Liver (tissue), 3 donors: ENCODE data around the gene TUFT1.
"Not testable (repeated sequence)": the region's sequence is repeated elsewhere in the genome, so short reads cannot be mapped to it uniquely, and the experiment has no call there.

ENCODE experiments used
- FOXA2 ChIP-seq: IDR thresholded peaks from 2 replicates; pipeline ENCODE4 v1.6.1; 2016; ENCODE audit warnings: antibody characterized with exemption
- HNF4A ChIP-seq, 2 donors: conservative IDR thresholded peaks; 2 replicates each; pipeline ENCODE4 v1.6.1; 2016; ENCODE audit warnings: antibody characterized with exemption in 2 of 2, mild to moderate bottlenecking in 2 of 2
- JUND ChIP-seq, 2 donors: IDR thresholded peaks; 2 replicates each; pipeline ENCODE4 v1.6.1; 2016; ENCODE audit warnings: antibody characterized with exemption in 2 of 2
- MAX ChIP-seq: IDR thresholded peaks from 2 replicates; pipeline ENCODE4 v1.6.1; 2016; ENCODE audit warnings: antibody characterized with exemption
- NR2F2 ChIP-seq: IDR thresholded peaks from 2 replicates; pipeline ENCODE4 v1.6.1; 2016; ENCODE audit warnings: antibody characterized with exemption
- RAD21 ChIP-seq, 2 donors: IDR thresholded peaks; 2 replicates each; pipeline ENCODE4 v1.6.1; 2016; ENCODE audit warnings: antibody characterized with exemption in 2 of 2, mild to moderate bottlenecking in 2 of 2
- RXRA ChIP-seq, 2 donors: IDR thresholded peaks; 2 replicates each; pipeline ENCODE4 v1.6.1; 2017 to 2018; ENCODE audit warnings: antibody characterized with exemption in 2 of 2, mild to moderate bottlenecking in 1 of 2
- SP1 ChIP-seq: IDR thresholded peaks from 2 replicates; pipeline ENCODE4 v1.6.1; 2018; ENCODE audit warnings: antibody characterized with exemption, mild to moderate bottlenecking
- TAF1 ChIP-seq: conservative IDR thresholded peaks from 2 replicates; pipeline ENCODE4 v1.6.1; 2016; ENCODE audit warnings: antibody characterized with exemption, mild to moderate bottlenecking
- TF ChIP-seq, protein P1 (sequence below): fragments of 150-350 bp; IDR thresholded peaks from 2 replicates; pipeline ENCODE4 v1.5.1; 2017; ENCODE audit warnings: improper control_type of control experiment, low read depth, low read length; ENCODE audit not compliant: missing input control
- TF ChIP-seq, protein P2 (sequence below): IDR thresholded peaks from 2 replicates; pipeline ENCODE4 v1.6.1; 2016; ENCODE audit warnings: antibody characterized with exemption, mild to moderate bottlenecking
- TF ChIP-seq, protein P3 (sequence below): IDR thresholded peaks from 2 replicates; pipeline ENCODE4 v1.6.1; 2016; ENCODE audit warnings: antibody characterized with exemption
- TF ChIP-seq, protein P4 (sequence below): IDR thresholded peaks from 2 replicates; pipeline ENCODE4 v1.6.1; 2016; ENCODE audit warnings: antibody characterized with exemption
- donor health status: healthy.
- donor health status: healthy.

DNA sequence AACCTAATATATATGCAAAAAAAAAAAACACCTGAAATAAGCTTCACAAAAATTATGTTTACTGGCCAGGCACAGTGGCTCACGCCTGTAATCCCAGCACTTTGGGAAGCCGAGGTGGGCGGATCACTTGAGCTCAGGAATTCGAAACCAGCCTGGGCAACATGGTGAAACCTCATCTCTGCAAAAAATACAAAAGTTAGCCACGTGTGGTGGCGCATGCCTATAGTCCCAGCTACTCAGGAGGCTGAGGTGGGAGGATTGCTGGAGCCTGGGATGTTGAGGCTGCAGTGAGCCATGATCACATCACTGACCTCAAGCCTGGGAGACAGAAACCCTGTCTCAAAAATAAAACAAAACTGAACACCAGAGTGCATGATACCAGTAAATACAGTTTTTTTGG, 78.9 kb downstream of the TUFT1 start:
- not testable (repeated sequence) for TF ChIP-seq MAX; SP1; TAF1; RXRA (IDR thresholded peaks at IDR 0.05); JUND (IDR thresholded peaks at IDR 0.05); NR2F2; RAD21 (IDR thresholded peaks at IDR 0.05); FOXA2; HNF4A (conservative IDR thresholded peaks at IDR 0.05)
- TF ChIP-seq, protein P1, sequence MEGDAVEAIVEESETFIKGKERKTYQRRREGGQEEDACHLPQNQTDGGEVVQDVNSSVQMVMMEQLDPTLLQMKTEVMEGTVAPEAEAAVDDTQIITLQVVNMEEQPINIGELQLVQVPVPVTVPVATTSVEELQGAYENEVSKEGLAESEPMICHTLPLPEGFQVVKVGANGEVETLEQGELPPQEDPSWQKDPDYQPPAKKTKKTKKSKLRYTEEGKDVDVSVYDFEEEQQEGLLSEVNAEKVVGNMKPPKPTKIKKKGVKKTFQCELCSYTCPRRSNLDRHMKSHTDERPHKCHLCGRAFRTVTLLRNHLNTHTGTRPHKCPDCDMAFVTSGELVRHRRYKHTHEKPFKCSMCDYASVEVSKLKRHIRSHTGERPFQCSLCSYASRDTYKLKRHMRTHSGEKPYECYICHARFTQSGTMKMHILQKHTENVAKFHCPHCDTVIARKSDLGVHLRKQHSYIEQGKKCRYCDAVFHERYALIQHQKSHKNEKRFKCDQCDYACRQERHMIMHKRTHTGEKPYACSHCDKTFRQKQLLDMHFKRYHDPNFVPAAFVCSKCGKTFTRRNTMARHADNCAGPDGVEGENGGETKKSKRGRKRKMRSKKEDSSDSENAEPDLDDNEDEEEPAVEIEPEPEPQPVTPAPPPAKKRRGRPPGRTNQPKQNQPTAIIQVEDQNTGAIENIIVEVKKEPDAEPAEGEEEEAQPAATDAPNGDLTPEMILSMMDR = not testable (repeated sequence)
- TF ChIP-seq, protein P2, sequence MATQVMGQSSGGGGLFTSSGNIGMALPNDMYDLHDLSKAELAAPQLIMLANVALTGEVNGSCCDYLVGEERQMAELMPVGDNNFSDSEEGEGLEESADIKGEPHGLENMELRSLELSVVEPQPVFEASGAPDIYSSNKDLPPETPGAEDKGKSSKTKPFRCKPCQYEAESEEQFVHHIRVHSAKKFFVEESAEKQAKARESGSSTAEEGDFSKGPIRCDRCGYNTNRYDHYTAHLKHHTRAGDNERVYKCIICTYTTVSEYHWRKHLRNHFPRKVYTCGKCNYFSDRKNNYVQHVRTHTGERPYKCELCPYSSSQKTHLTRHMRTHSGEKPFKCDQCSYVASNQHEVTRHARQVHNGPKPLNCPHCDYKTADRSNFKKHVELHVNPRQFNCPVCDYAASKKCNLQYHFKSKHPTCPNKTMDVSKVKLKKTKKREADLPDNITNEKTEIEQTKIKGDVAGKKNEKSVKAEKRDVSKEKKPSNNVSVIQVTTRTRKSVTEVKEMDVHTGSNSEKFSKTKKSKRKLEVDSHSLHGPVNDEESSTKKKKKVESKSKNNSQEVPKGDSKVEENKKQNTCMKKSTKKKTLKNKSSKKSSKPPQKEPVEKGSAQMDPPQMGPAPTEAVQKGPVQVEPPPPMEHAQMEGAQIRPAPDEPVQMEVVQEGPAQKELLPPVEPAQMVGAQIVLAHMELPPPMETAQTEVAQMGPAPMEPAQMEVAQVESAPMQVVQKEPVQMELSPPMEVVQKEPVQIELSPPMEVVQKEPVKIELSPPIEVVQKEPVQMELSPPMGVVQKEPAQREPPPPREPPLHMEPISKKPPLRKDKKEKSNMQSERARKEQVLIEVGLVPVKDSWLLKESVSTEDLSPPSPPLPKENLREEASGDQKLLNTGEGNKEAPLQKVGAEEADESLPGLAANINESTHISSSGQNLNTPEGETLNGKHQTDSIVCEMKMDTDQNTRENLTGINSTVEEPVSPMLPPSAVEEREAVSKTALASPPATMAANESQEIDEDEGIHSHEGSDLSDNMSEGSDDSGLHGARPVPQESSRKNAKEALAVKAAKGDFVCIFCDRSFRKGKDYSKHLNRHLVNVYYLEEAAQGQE = not testable (repeated sequence)
- TF ChIP-seq, protein P3, sequence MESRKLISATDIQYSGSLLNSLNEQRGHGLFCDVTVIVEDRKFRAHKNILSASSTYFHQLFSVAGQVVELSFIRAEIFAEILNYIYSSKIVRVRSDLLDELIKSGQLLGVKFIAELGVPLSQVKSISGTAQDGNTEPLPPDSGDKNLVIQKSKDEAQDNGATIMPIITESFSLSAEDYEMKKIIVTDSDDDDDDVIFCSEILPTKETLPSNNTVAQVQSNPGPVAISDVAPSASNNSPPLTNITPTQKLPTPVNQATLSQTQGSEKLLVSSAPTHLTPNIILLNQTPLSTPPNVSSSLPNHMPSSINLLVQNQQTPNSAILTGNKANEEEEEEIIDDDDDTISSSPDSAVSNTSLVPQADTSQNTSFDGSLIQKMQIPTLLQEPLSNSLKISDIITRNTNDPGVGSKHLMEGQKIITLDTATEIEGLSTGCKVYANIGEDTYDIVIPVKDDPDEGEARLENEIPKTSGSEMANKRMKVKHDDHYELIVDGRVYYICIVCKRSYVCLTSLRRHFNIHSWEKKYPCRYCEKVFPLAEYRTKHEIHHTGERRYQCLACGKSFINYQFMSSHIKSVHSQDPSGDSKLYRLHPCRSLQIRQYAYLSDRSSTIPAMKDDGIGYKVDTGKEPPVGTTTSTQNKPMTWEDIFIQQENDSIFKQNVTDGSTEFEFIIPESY = not testable (repeated sequence)
- TF ChIP-seq, protein P4, sequence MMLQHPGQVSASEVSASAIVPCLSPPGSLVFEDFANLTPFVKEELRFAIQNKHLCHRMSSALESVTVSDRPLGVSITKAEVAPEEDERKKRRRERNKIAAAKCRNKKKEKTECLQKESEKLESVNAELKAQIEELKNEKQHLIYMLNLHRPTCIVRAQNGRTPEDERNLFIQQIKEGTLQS = not testable (repeated sequence)
